Gastroesophageal sphincter (tissue), 3 donors: Measurements from ENCODE around the gene PARD3B.

Source experiments
- POLR2A ChIP-seq, 2 donors: fragments of 450-650 bp; IDR thresholded peaks; one replicate each; pipeline ENCODE4 v1.6.1; 2017; ENCODE audit warnings: antibody characterized with exemption in 2 of 2, mild to moderate bottlenecking in 2 of 2, moderate library complexity in 1 of 2
- POLR2AphosphoS5 ChIP-seq: sonication (generic); formaldehyde crosslinking; IDR thresholded peaks from one replicate; pipeline ENCODE4 v1.6.1; 2017; ENCODE audit warnings: antibody characterized with exemption
- TF ChIP-seq, protein P1 (sequence below), 4 experiments: fragments of 200-600 bp in 2 of 4; fragments of 450-650 bp in 2 of 4; sonication (generic) in 1 of 4; IDR thresholded peaks; one replicate each; pipeline ENCODE4 v1.5.1; 2017 to 2019; ENCODE audit warnings: antibody characterized with exemption in 4 of 4, mild to moderate bottlenecking in 2 of 4, moderate library complexity in 2 of 4

DNA sequence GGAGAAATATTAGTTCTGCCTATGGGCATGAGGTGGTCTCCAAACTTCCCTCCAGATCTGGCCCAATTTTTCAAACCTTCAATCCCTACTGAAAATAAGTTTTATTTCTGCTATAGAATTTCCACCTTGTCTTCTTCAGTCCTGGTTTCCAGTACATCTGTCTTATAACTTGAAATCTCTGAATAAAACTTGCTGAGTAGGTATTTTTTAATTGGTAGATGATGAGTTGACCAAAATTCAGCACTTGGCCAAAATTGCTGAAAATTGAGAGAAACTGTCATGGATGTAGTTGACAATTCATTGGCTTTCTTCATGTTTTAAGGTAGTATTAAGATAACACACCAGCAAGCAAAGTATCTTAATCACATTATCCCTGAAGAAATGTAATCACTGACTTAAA is 206.2 kb downstream of the PARD3B start:
- TF ChIP-seq POLR2AphosphoS5 (no peak), POLR2A (IDR thresholded peaks at IDR 0.05) (no peak)
- TF ChIP-seq, protein P1, sequence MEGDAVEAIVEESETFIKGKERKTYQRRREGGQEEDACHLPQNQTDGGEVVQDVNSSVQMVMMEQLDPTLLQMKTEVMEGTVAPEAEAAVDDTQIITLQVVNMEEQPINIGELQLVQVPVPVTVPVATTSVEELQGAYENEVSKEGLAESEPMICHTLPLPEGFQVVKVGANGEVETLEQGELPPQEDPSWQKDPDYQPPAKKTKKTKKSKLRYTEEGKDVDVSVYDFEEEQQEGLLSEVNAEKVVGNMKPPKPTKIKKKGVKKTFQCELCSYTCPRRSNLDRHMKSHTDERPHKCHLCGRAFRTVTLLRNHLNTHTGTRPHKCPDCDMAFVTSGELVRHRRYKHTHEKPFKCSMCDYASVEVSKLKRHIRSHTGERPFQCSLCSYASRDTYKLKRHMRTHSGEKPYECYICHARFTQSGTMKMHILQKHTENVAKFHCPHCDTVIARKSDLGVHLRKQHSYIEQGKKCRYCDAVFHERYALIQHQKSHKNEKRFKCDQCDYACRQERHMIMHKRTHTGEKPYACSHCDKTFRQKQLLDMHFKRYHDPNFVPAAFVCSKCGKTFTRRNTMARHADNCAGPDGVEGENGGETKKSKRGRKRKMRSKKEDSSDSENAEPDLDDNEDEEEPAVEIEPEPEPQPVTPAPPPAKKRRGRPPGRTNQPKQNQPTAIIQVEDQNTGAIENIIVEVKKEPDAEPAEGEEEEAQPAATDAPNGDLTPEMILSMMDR (IDR thresholded peaks at IDR 0.05): no peak
